ENCODE data around the gene TCF3.
"Not testable (repeated sequence)": the region's sequence is repeated elsewhere in the genome, so short reads cannot be mapped to it uniquely, and the experiment has no call there.

TCF3 gene

GRCh38 chr19:1691589-1692290 lies 39.3 kb upstream of the TCF3 start:
- TF ChIP-seq CTCF (conservative IDR thresholded peaks at IDR 0.05; ENCODE audit: low read length) = no peak
- H3K4me3 ChIP-seq (ENCODE audit: low read length) = no peak overlapping the region
- no peak for DNase-seq (ENCODE audit: low read depth)

- TF ChIP-seq CTCF (conservative IDR thresholded peaks at IDR 0.05; ENCODE audit: low read length) = no peak
- no peak overlapping the region for H3K4me3 ChIP-seq (ENCODE audit: low read length)
- DNase-seq (ENCODE audit: low read depth) = no peak
Observed at GRCh38 chr19:1690699-1691307, 38.4 kb upstream of the TCF3 start.

- H3K4me3 ChIP-seq (ENCODE audit: low read length) = not testable (repeated sequence)
Observed at GRCh38 chr19:1685785-1686184, 33.4 kb upstream of the TCF3 start.

GRCh38 chr19:1685046-1685445 lies 32.6 kb upstream of the TCF3 start:
- TF ChIP-seq CTCF (conservative IDR thresholded peaks at IDR 0.05; ENCODE audit: low read length) = no peak
- H3K4me3 ChIP-seq (ENCODE audit: low read length) = no peak overlapping the region
- DNase-seq (ENCODE audit: low read depth) = no peak

More at GRCh38 chr19:1685785-1686184, 33.4 kb upstream of the TCF3 start:
- not testable (repeated sequence) for DNase-seq (ENCODE audit: low read depth)

- no peak for TF ChIP-seq CTCF (conservative IDR thresholded peaks at IDR 0.05; ENCODE audit: low read length)
- H3K4me3 ChIP-seq (ENCODE audit: low read length) = no peak overlapping the region
- DNase-seq (ENCODE audit: low read depth) = no peak
Observed at GRCh38 chr19:1684573-1684912, 32.1 kb upstream of the TCF3 start.

GRCh38 chr19:1683869-1684572 lies 31.6 kb upstream of the TCF3 start:
- H3K4me3 ChIP-seq (ENCODE audit: low read length) = no peak overlapping the region
- TF ChIP-seq CTCF (conservative IDR thresholded peaks at IDR 0.05; ENCODE audit: low read length) = no peak
- DNase-seq (ENCODE audit: low read depth) = no peak

- H3K4me3 ChIP-seq (ENCODE audit: low read length) = no peak overlapping the region
- DNase-seq (ENCODE audit: low read depth) = no peak
- TF ChIP-seq CTCF (conservative IDR thresholded peaks at IDR 0.05; ENCODE audit: low read length) = no peak
Observed at GRCh38 chr19:1680976-1681375, 28.6 kb upstream of the TCF3 start.

Measured in AG10803 (cell line).